Dermis microvascular lymphatic vessel endothelial cell (primary cell): Measurements from ENCODE around the gene BCL6. TPM values are rescaled to one million over a fixed set of nuclear protein-coding genes. Genes with fewer than 3 reads are reported as not detected.
A peak's percentile ranks its signal among the peaks of the same experiment; 100 is the strongest.

Source experiments
- DNase-seq, 2 donors: peaks; one replicate each; pipeline versions ENCODE4 v3.0.0 to v3.0.0-alpha.2; 2010; ENCODE audit warnings: low read depth in 2 of 2
- total RNA-seq: library from RNA; depleted of rRNA; stranded (reverse); fragments of >200 nt; gene quantifications from 2 replicates; pipeline ENCODE4 v1.2.1, GENCODE V29; 2014

Gene BCL6
- total RNA-seq, 1 donor from 2014 or later = 1.7 TPM

DNA sequence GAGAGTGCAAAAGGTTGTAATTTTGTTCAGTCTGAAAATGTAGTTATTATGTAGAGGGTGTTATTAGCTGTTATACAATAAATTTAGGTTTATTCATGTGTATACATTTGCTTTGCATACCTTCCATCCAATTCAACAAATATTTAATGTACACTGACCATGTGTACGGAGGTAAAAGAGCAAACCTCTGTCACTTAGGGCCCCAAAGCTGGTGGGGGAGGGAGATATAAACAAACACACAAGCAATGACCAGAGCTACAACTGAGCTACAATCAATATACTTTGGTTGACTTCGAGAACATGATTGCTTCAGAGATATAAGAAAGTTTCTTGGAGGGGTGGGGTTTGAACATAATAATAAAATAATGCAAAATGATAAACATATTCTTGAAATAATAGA lies 17.5 kb upstream of the BCL6 start:
- no peak for DNase-seq

GRCh38 chr3:187759601-187760000 lies 14.3 kb upstream of the BCL6 start:
- no peak for DNase-seq

GRCh38 chr3:187758318-187758955 lies 13.2 kb upstream of the BCL6 start:
- no peak for DNase-seq

- no peak for DNase-seq
Measured at GRCh38 chr3:187753516-187753915, 8.2 kb upstream of the BCL6 start.

DNA sequence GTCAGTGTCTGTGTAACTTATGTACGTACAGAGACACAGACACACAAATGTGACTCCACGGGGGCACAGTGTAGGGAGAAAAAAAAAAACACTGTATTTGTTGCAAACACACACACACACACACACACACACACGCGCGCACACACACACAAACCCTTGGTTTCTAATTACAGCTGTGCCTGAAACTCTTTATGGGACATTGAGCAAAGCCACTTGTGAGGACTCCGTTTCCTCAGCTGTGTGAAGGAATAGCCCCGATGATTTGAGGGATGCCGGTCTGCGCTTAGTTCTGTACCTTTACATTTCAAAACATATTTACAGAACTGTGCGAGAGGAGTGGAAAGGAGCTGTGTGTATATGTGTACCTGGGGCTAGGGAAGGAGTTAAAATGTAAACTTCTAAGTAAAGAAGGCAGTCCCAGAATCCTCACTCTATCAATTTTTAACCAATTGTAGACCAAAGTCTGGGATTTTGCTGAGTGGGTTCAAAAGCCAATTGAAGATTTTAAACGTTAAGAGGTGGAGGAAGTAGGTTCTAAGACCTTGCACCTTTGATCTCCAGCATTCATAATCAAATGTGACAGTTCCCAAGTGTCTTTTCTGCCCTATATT lies 5.3 kb upstream of the BCL6 start:
- DNase-seq = no peak

DNA sequence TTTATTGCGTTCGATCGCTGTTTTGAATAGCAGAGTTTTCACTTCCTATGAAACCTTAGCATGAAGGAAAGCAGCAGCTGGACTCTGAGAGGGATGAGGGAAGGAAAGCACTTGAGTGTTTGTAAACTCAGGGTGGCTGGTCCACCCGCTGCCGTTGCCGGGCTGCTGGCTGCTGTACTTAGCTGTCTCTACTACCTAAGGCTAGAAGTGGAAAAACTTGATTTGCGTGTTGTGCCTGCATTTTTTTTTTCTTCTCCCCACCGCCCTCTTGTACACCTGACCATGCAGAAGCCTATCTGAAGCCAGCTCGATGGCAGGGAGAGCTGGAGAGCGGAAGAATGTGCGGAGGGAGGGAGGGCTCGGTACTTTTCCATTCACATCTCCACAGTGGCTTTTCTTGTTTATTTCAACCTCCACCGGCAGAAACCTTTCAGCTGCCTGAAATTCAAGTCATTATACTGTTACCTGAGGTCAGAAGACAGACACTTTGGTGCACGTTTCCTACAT lies 4.8 kb upstream of the BCL6 start:
- DNase-seq = peak; percentile 61 to 84

- peak; percentile 45 to 82 for DNase-seq
Measured at GRCh38 chr3:187748050-187748481, 2.8 kb upstream of the BCL6 start.

DNA sequence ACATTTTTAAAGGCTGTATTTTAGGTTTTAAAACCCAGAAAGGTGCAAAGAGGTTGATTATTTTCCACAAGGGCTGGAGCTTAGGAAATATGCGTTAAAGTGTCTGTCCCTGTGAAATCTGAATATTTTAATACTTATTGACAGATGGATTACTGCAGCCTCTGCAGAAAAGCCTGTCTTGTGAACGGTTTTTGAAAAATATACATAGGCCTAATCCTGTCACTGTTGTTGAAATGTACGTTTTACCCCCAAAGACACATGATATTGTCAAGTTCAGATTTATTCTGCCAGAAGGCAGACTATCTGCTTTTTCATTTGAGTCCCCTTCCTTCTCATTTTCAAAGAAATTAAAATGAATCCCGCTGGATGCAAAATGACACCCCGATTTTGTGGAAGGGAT lies 2.2 kb upstream of the BCL6 start:
- DNase-seq = no peak

DNA sequence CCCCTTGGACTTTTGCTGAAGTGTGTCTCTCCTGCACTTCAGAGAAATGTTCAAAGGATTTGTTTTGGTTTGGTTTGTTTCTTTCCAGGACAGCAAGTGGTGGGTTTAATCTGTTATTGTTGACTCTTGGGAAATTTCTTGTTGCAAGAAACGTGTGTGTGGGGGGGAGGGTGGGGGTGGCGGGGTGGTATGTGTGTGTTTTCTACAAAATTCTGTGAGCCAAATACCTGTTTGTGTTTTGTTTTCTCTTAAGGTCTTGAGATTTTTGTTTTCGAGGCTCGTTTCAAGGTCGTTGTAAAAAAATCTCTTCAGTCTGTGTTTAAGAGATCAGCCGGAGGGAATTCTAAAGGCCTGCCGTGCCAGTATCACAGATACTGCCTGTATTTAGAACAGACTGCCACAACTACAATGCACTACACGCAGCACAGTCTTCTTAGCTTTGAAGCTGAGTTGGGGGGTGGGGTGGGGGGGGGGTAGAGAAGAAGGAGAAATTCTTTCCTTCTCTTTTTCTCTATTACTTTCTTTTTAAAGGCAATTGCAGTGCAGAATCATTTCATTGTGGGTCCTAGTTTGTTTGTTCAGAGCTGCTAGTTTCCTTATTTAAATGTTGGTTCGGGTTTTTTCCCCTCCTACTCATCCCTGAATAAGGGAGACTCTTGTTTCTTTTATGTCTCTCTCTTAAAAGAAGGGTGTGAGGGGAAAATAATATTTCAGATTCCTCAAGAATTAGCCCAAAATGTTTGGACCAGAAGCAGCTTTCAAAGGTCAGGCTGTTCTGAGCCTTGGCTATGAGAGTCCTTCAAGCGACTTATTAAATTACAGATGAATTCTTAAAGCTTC lies 1.4 kb upstream of the BCL6 start:
- DNase-seq = no peak

DNA sequence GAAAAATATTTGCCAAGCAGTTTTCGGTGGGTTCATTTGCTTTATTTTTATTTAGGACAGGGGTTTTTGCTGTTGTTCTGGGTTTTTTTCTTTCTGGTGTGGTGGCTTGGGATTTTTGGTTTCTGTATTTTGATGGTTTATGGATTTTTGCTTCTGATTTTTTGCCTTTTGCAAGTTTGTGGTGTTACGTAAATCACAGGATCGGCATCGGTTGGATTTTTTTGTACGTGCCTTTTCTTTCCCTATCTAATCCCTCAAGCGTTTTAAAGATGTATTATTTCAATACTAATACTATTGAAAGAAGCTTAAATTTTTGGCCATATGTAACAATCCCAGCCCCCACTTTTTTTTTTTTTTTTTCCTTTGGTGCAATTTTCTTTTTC lies 782 bp upstream of the BCL6 start:
- DNase-seq = no peak

- DNase-seq = peak in 1 of 2 donors; percentile 66
Measured at GRCh38 chr3:187744169-187745151, 808 bp downstream of the BCL6 start.

DNA sequence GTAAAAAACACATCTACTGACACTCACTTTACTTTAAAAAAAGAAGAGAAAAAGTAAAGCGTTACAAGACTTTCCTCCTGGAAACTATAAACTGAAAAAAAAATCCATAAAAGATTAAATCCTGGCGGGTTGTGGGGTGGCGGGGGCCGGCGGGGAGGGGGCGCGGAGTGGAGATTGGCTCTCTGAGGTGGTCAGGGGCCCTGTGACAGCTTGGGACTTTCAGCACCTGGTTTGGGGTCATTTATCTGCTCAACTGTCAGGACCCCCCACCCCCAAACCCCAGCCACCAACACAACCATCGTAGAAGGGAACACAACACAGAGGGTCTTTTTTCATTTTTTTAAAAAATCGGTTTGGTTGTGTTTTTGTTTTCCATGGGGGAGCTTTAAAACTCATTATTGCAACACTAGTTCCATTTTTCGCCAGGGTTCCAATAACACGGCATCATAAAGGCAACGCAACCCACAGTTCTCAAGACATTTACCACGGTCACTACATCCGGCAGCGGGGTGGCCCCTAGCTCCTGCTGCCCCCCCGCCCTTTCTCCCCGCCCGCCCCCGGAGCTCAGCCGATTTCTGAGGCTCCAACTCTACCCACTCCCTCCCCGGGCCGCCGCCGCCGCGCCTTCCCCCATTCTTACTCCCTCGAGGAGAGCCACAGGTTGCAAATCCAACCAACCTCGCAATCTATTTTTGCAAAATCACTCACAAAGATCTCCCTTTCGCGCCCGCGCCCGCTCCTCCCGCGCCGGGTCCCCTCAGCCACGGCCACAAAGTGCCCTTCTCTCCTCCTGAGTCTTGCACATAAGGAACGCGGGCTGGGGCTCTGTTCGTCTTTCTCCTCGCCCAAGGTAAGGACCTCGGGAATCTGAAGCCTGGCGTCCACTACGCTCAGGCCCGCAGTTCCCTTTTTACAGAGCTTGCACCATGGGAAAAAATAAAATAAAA lies 1.8 kb downstream of the BCL6 start:
- DNase-seq = peak in 1 of 2 donors; percentile 23

GRCh38 chr3:187742351-187743171 lies 2.7 kb downstream of the BCL6 start:
- DNase-seq = no peak

DNA sequence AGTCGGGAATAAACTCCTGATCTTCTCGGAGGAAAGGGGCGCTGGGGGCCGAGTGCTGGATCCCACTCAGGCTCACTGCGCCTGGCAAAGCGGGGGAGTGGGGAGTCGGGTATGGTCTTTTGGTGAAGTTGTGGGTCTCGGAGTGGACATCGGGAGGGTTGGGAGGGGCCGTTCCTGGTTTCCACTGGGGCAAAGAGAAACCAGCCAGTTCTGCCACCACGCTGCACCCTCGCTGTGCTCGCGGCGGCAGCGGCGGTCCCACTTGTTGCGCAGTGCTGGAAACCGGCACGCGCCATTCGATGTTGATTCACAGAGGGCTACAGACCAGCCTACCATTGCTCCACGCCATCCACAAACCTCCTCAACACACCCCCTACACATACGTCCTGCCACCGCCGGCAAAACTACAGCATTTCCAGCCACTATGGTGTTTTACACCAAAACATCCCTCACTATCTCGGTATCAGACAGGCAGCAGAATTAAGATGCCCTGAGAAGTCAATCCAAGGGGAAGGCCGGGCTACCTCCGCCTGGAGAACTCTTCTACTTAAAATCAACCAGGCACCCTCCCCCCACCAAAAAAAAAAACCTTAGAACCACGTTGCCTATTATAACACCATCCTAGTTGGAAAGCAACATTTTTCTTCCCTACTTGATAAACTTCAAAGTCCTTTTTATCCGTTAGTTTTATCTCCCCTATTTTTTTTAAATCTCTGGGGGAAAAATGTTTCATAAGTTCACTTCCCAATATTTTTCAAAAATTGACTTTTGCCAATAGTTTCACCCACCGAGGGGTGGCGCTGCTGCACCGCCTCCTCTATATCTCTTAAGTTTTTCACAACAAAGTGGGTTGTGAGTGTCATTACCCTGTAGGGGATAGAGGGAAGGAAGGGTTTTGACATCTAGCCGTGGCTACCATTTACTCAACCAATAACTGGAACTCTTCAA lies 3.6 kb downstream of the BCL6 start:
- peak; percentile 35 to 77 for DNase-seq

- DNase-seq = peak in 1 of 2 donors; percentile 56
Measured at GRCh38 chr3:187740421-187741399, 4.6 kb downstream of the BCL6 start.

GRCh38 chr3:187739561-187740332 lies 5.5 kb downstream of the BCL6 start:
- DNase-seq = peak in 1 of 2 donors; percentile 80
